Activated gamma-delta T cell treated with anti-CD3 and anti-CD28 coated beads, Interleukin-2, amount 50 U/mL, for 16 hours (primary cell): ENCODE results near the gene HELQ.

Experiments used
- DNase-seq: peaks from one replicate; pipeline ENCODE4 v3.0.0-alpha.2; 2020; ENCODE audit warnings: low read depth

Gene HELQ

GRCh38 chr4:83369831-83370639 lies 85.6 kb downstream of the HELQ start:
- DNase-seq = no peak

DNA sequence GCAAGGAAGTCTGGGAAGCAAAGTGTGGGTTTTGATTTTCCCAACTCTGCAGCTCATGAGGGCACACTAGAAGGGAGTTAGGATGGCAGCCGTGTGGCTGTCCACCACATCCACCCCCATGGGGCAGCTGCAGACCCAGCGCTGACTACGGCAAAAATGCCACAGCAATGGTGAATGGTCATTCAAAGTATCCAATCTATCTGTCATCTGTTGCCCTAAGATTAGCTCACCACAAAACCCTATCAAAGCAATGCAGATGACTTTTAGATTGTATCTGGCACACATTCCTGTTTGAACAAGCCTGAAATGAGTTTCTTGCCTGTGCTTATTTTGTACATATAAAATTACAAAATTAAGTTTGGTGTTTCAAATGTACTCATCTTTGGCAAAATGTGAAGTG lies 91.3 kb downstream of the HELQ start:
- DNase-seq = no peak

DNA sequence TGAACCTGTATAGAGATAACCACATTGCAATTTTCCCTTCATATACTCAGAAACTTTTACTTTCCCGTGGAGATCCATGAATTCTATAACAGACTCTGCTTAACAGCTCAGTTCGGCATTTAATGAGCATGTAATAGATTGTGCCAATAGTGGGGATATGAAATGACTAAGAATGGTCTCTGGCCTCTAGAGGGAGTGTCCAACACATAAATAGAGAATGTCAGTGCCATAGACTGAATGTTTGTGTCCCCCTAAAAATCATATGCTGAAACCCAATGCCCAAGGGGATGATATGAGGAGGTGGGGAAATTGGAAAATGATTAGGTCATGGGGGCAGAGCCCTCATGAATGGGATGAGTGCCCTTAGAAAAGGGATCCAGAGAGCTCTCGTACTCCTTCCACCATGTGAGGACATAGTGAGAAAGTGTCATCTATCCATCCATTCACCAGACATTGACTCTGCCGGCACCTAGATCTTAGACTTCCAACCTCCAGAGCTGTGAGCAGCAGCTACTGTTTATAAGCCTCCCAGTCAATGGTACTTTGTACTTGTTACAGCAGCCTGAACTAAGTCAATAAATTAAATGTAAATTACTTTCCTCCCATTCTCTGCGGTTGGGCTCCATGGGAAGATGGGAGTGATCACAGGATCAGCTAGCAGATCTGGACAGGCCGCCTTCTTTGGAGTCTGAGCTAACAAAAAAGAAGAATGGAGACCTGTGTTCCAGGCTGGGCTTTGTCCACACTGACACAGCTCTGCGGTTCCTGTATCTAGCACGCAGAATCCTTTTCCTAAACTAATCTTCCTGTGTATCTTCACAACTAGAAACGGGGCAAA lies 92.9 kb downstream of the HELQ start:
- DNase-seq = no peak

DNA sequence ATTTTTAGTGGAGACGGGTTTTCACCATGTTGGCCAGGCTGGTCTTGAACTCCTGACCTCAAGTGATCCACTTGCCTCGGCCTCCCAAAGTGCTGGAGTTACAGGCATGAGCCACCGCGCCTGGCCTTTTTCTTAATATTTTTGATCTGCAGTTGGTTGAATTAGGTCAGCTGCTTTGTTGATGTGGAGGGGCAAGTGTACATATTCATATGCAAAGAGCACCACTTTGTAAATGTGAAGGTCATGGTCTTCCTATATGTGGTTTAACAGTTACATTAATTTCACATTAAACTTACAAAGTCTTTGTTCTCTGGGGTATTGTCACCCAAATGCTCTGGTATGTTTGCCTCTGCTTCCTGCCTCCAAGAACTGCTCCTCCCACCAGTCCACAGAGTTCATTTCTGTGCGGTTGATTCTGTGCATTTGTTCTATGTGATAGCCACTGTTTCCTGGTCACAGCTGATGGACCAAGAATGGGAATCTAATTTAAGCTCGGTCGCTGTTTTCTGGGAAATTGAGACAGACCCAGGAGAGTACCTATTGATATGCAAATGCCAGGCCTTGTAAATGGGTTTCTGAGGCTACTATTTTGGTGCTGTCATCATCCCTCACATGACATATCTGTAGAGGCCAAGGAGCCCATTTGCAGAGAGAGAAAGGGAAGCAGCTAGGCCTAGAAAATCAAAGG lies 94.1 kb downstream of the HELQ start:
- no peak for DNase-seq

DNA sequence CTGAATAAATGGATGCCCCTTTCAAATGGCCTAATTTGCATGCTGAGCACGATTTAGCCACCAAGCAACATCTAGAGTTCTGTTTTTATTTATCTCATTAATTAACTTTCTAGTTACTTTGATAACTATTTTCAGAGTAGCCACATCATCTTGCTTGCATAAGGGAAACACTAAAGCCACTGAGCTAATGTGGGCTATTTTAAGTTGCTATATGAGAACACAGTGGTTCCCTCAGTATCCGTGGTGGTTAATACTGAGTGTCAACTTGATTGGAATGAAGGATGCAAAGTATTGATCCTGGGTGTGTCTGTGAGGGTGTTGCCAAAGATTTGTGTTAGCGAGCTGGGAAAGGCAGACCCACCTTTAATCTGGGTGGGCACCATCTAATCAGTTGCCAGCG lies 95.6 kb downstream of the HELQ start:
- DNase-seq = no peak

GRCh38 chr4:83358410-83358809 lies 97.2 kb downstream of the HELQ start:
- no peak for DNase-seq
